ENCODE results near the gene NOTCH3.

NOTCH3 gene

GRCh38 chr19:15159251-15159650 lies 41.5 kb downstream of the NOTCH3 start:
- no peak for DNase-seq

GRCh38 chr19:15156391-15156790 lies 44.4 kb downstream of the NOTCH3 start:
- no peak for DNase-seq

- DNase-seq, result no peak
Observed at GRCh38 chr19:15155296-15155695, 45.5 kb downstream of the NOTCH3 start.

- peak; percentile 10 for DNase-seq
Observed at GRCh38 chr19:15154002-15154612, 46.7 kb downstream of the NOTCH3 start.

GRCh38 chr19:15149737-15150136 lies 51.1 kb downstream of the NOTCH3 start:
- DNase-seq, result no peak

- DNase-seq, result no peak
Observed at GRCh38 chr19:15147090-15147489, 53.7 kb downstream of the NOTCH3 start.

- DNase-seq, result no peak
Observed at GRCh38 chr19:15144046-15144646, 56.6 kb downstream of the NOTCH3 start.

GRCh38 chr19:15142313-15142712 lies 58.5 kb downstream of the NOTCH3 start:
- DNase-seq, result no peak

GRCh38 chr19:15141143-15141542 lies 59.7 kb downstream of the NOTCH3 start:
- no peak for DNase-seq

- no peak for DNase-seq
Observed at GRCh38 chr19:15138427-15138826, 62.4 kb downstream of the NOTCH3 start.

- DNase-seq, result no peak
Observed at GRCh38 chr19:15137777-15138176, 63.0 kb downstream of the NOTCH3 start.

- no peak for DNase-seq
Observed at GRCh38 chr19:15136234-15136954, 64.4 kb downstream of the NOTCH3 start.

- no peak for DNase-seq
Observed at GRCh38 chr19:15129856-15130585, 70.8 kb downstream of the NOTCH3 start.

GRCh38 chr19:15128162-15128770 lies 72.5 kb downstream of the NOTCH3 start:
- DNase-seq, result no peak

- DNase-seq, result no peak
Observed at GRCh38 chr19:15126131-15126910, 74.5 kb downstream of the NOTCH3 start.

- peak; percentile 98 for DNase-seq
Observed at GRCh38 chr19:15125232-15126067, 75.3 kb downstream of the NOTCH3 start.

- no peak for DNase-seq
Observed at GRCh38 chr19:15124572-15125231, 76.1 kb downstream of the NOTCH3 start.

- no peak for DNase-seq
Observed at GRCh38 chr19:15123900-15124299, 76.9 kb downstream of the NOTCH3 start.

- DNase-seq, result no peak
Observed at GRCh38 chr19:15123031-15123890, 77.5 kb downstream of the NOTCH3 start.

All from KG1 (cell line).